Measurements from ENCODE around the gene SEC22C. TPM values are rescaled to one million over a fixed set of nuclear protein-coding genes. Genes with fewer than 3 reads are reported as not detected.

SEC22C gene
- total and polyA plus RNA-seq, 2 of the 4 experiments (the other 2 are of a cell fraction): 24.0 to 43.9 TPM

GRCh38 chr3:42519568-42519962 lies 62.2 kb downstream of the SEC22C start:
- Histone ChIP-seq H3K27ac (ENCODE audit: insufficient read depth, low read length) (no peak overlapping the region), H3K27me3 (ENCODE audit: control insufficient read depth, insufficient read depth, low read length) (peaks cover 7% of the 10 kb centered on the region), H2BK20ac (ENCODE audit: low read depth, low read length) (no peak overlapping the region), H4K5ac (ENCODE audit: low read depth, low read length) (no peak overlapping the region), H3K4ac (ENCODE audit: low read depth, low read length) (no peak overlapping the region), H2AFZ (replicated peaks; ENCODE audit: low read length, poor library complexity) (no peak overlapping the region), H3K36me3 (ENCODE audit: control insufficient read depth, insufficient read depth, low read length) (no peaks in the 10 kb centered on the region), H3K9ac (ENCODE audit: low read depth, low read length) (no peak overlapping the region), H3K4me3 (ENCODE audit: insufficient read depth, low read depth, low read length) (no peak overlapping the region), H3K14ac (replicated peaks; ENCODE audit: low read depth, low read length) (no peak overlapping the region), H3K18ac (ENCODE audit: low read depth, low read length) (no peak overlapping the region), H2AK9ac (replicated peaks; ENCODE audit: low read depth, low read length, poor library complexity) (no peak overlapping the region), H3K4me1 (ENCODE audit: control insufficient read depth, insufficient read depth, low read length) (no peaks in the 10 kb centered on the region), H2BK5ac (ENCODE audit: low read depth, low read length, poor library complexity, severe bottlenecking) (no peak overlapping the region), H2BK15ac (ENCODE audit: low read depth, low read length) (no peak overlapping the region), H3K23ac (ENCODE audit: low read depth, low read length) (no peak overlapping the region), H3K4me2 (ENCODE audit: low read depth, low read length) (no peak overlapping the region), H4K91ac (ENCODE audit: insufficient read depth, low read depth, low read length) (no peak overlapping the region), H4K8ac (ENCODE audit: low read depth in 2 of 2, low read length in 2 of 2) (no peak overlapping the region), H3K56ac (ENCODE audit: extremely low read depth, insufficient read depth, low read length) (no peak overlapping the region), H3K9me3 (ENCODE audit: control insufficient read depth, insufficient read depth, low read length) (no peaks in the 10 kb centered on the region), H3K9me1 (ENCODE audit: insufficient read depth, low read length) (no peaks in the 10 kb centered on the region), H3K79me1 (ENCODE audit: low read depth in 1 of 2, low read length in 2 of 2) (no peaks in the 10 kb centered on the region), H2BK120ac (ENCODE audit: low read depth, low read length) (no peak overlapping the region), H2AK5ac (ENCODE audit: low read depth, low read length) (no peak overlapping the region), H4K20me1 (ENCODE audit: insufficient read depth, low read length) (no peaks in the 10 kb centered on the region)
- in situ Hi-C loops (cut with MboI; ENCODE audit: low sequenced_read_pairs): no loop called here
- WGBS, 2 experiments (ENCODE audit: extremely low coverage in 2 of 2, insufficient read length in 1 of 2): no CpG with 5 or more reads among the region's 2 CpGs
- CTCF ChIA-PET: no interaction called here
- TF ChIP-seq CTCF (conservative IDR thresholded peaks at IDR 0.05; ENCODE audit: low read depth, low read length): no peak
- no peak for TF ChIP-seq RFX5 (IDR thresholded peaks at IDR 0.05; ENCODE audit: low read depth, low read length)
- POLR2A ChIA-PET (ENCODE audit: unreplicated experiment): no interaction called here
- no TSS peak for BruUV-seq (replicated peaks)
- ATAC-seq (ENCODE audit: low read depth): no peak
- intact Hi-C loops (cut with micrococcal nuclease): no loop called here
- dilution Hi-C loops (cut with HindIII; ENCODE audit: low sequenced_read_pairs, unreplicated experiment): no loop called here
- no peak for DNase-seq

Data from IMR-90 (cell line).